Measurements from ENCODE around the gene SLC9A3.

Gene SLC9A3

DNA sequence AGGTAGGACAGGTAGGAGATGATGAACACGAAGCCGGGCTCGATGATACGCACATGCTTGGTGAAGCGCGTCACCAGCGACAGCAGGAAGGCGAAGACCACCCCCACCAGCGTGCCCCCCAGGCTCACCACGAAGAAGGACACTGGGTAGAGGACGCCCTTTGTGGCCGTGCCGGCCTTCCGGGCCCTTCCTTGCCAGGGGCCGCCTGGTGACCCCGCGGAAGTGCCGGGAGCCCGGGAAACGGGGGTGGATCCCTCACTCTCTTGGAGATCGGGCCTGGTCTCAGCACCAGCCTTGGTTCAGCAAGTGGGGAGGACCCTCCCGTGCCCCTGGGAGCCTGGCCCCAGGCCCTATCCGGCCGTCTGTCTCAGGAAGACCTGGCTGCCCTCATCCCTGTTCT, 39.7 kb downstream of the SLC9A3 start:
- Histone ChIP-seq H3K27ac (ENCODE audit: insufficient read depth in 1 of 2, low read depth in 1 of 2, low read length in 2 of 2, poor library complexity in 1 of 2, severe bottlenecking in 2 of 2) (no peak overlapping the region), H3K27me3 (replicated peaks in 2 of 5; ENCODE audit: control insufficient read depth in 4 of 5, insufficient read depth in 5 of 5, low read length in 4 of 5) (no peaks in the 10 kb centered on the region), H3K36me3 (ENCODE audit: control insufficient read depth in 4 of 4, insufficient read depth in 4 of 4, low read length in 3 of 4) (no peaks in the 10 kb centered on the region), H3K4me3 (ENCODE audit: control insufficient read depth in 1 of 7, extremely low read depth in 1 of 7, insufficient read depth in 4 of 7, low read depth in 2 of 7, low read length in 6 of 7) (no peak overlapping the region), H3K9me3 (ENCODE audit: control extremely low read depth in 1 of 5, control insufficient read depth in 4 of 5, insufficient read depth in 2 of 5, low read depth in 1 of 5, low read length in 4 of 5) (peaks cover 0 to 2% (median 0%) of the 10 kb centered on the region in 5 experiments), H3K4me1 (ENCODE audit: control extremely low read depth in 1 of 4, control insufficient read depth in 4 of 4, insufficient read depth in 4 of 4, low read length in 3 of 4) (peaks cover 2 to 43% (median 36%) of the 10 kb centered on the region in 4 experiments)
- POLR2A ChIA-PET = interaction anchor here (1.1 to 1.4 kb wide), 2 partner anchors 11 to 12 kb away, joined by 3 to 7 read pairs; no protein-coding TSS in a partner anchor
- CTCF ChIA-PET = interaction anchor here (2.5 kb wide), 1 partner anchor 12 kb away, joined by 13 read pairs; no protein-coding TSS in a partner anchor
- WGBS (ENCODE audit: insufficient coverage) = 94% methylated on average over 22 of the region's 24 CpGs
- no peak for DNase-seq

DNA sequence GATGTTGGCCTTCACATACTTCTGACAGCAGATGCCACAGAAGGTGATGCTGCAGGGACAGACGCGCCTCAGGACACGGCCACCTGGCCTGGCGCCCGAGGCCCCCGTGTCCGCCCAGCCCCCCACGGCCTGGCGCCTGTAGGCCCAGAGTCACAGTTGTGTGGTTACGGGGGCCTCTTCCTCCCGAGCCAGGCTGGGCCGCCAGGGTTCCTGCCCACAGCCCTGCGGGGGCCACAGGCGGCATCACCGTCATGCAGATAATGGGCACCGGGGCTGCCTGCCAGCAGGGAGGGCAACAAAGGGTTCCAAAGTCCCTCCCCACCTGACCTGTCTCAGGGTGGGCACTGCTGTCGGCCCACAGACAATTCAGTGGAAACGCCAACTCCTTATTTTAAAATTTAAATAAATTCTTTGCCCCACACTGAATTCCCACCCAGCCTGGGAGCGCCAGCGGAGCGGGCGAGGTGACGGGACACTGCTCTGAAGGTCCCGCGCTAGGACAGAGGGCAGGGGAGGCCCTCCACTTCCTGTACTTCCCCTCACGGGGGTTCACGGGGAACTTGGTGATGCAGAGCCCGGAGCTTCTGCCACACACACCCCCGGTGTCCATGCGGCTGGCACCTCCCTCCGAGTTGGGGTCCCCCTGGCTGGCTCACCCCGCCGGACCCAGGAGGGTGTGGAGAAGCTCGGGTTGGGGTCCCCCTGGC, 40.7 kb downstream of the SLC9A3 start:
- Histone ChIP-seq H3K4me3 (ENCODE audit: control insufficient read depth in 1 of 7, extremely low read depth in 1 of 7, insufficient read depth in 4 of 7, low read depth in 2 of 7, low read length in 6 of 7) (peak overlapping the region in 5 of 7 experiments; percentile 19 to 70 (median 56)), H3K27me3 (replicated peaks in 2 of 5; ENCODE audit: control insufficient read depth in 4 of 5, insufficient read depth in 5 of 5, low read length in 4 of 5) (no peaks in the 10 kb centered on the region), H3K4me1 (ENCODE audit: control extremely low read depth in 1 of 4, control insufficient read depth in 4 of 4, insufficient read depth in 4 of 4, low read length in 3 of 4) (peaks cover 2 to 43% (median 37%) of the 10 kb centered on the region in 4 experiments), H3K9me3 (ENCODE audit: control extremely low read depth in 1 of 5, control insufficient read depth in 4 of 5, insufficient read depth in 2 of 5, low read depth in 1 of 5, low read length in 4 of 5) (peaks cover 0 to 2% (median 0%) of the 10 kb centered on the region in 5 experiments), H3K36me3 (ENCODE audit: control insufficient read depth in 4 of 4, insufficient read depth in 4 of 4, low read length in 3 of 4) (no peaks in the 10 kb centered on the region), H3K27ac (ENCODE audit: insufficient read depth in 1 of 2, low read depth in 1 of 2, low read length in 2 of 2, poor library complexity in 1 of 2, severe bottlenecking in 2 of 2) (peak overlapping the region in 1 of 2 experiments; percentile 54)
- WGBS (ENCODE audit: insufficient coverage) = 2% methylated on average over 23 of the region's 34 CpGs
- ChIA-PET POLR2A (interaction anchor here (1.0 to 1.4 kb wide), 3 partner anchors 10 to 19 kb away, joined by 3 to 7 read pairs (median 3); no protein-coding TSS in a partner anchor), CTCF (interaction anchor here (1.0 to 2.5 kb wide), 2 partner anchors 10 to 11 kb away, joined by 3 to 13 read pairs; no protein-coding TSS in a partner anchor)
- DNase-seq = peak; percentile 51 to 89 (median 80)

DNA sequence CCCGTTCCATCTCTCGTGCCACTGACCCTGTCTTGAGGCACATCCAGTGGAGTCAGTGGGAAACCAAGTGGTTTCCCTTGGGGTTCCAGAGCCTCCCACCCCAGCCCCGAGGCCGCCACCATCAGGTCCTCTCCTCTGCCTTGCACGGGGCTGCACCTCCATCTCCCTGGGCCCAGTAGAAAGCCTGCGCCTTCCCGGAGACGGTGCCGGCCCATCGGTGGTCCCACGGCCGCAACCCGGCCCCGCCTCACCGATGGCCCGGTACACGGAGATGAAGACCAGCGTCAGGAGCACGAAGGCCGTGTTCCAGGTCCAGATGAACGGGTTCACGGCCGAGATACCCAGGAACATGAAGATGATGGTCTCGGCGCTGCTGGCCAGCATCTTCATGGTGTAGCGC, 41.2 kb downstream of the SLC9A3 start:
- WGBS (ENCODE audit: insufficient coverage) = 96% methylated on average over 23 of the region's 26 CpGs

DNA sequence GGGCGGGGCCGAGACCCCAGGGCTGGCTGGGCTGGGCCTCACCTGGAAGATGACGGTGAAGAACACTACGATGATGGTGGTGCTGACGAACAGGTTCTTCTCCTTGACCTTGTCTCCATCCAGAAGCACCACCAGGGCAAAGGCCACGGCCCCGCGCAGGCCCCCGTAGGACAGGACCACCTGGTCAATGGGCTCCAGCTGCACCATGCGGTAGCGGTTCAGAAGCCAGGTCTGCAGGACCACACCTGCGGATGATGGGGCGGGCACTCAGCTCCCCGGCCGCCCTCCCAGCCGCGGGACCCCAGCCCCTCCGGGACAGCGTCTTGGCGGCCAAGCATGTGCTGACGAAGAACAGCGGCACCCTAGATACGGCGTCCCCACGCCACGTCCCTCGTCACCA, 41.7 kb downstream of the SLC9A3 start:
- 98% methylated on average over 22 of the region's 27 CpGs for WGBS (ENCODE audit: insufficient coverage)
- Histone ChIP-seq H3K9me3 (ENCODE audit: control extremely low read depth in 1 of 5, control insufficient read depth in 4 of 5, insufficient read depth in 2 of 5, low read depth in 1 of 5, low read length in 4 of 5) (peaks cover 0 to 2% (median 0%) of the 10 kb centered on the region in 5 experiments), H3K36me3 (ENCODE audit: control insufficient read depth in 4 of 4, insufficient read depth in 4 of 4, low read length in 3 of 4) (no peaks in the 10 kb centered on the region), H3K4me1 (ENCODE audit: control extremely low read depth in 1 of 4, control insufficient read depth in 4 of 4, insufficient read depth in 4 of 4, low read length in 3 of 4) (peaks cover 2 to 43% (median 37%) of the 10 kb centered on the region in 4 experiments), H3K4me3 (ENCODE audit: control insufficient read depth in 1 of 7, extremely low read depth in 1 of 7, insufficient read depth in 4 of 7, low read depth in 2 of 7, low read length in 6 of 7) (no peak overlapping the region), H3K27me3 (replicated peaks in 2 of 5; ENCODE audit: control insufficient read depth in 4 of 5, insufficient read depth in 5 of 5, low read length in 4 of 5) (peaks cover 0 to 1% (median 0%) of the 10 kb centered on the region in 5 experiments), H3K27ac (ENCODE audit: insufficient read depth in 1 of 2, low read depth in 1 of 2, low read length in 2 of 2, poor library complexity in 1 of 2, severe bottlenecking in 2 of 2) (no peak overlapping the region)
- no peak for DNase-seq
- ChIA-PET POLR2A (no interaction called here), CTCF (no interaction called here)

More for the DNA sequence above, 41.2 kb downstream of the SLC9A3 start:
- CTCF ChIA-PET = no interaction called here
- Histone ChIP-seq H3K4me1 (ENCODE audit: control extremely low read depth in 1 of 4, control insufficient read depth in 4 of 4, insufficient read depth in 4 of 4, low read length in 3 of 4) (peaks cover 2 to 43% (median 37%) of the 10 kb centered on the region in 4 experiments), H3K27ac (ENCODE audit: insufficient read depth in 1 of 2, low read depth in 1 of 2, low read length in 2 of 2, poor library complexity in 1 of 2, severe bottlenecking in 2 of 2) (no peak overlapping the region), H3K36me3 (ENCODE audit: control insufficient read depth in 4 of 4, insufficient read depth in 4 of 4, low read length in 3 of 4) (no peaks in the 10 kb centered on the region), H3K4me3 (ENCODE audit: control insufficient read depth in 1 of 7, extremely low read depth in 1 of 7, insufficient read depth in 4 of 7, low read depth in 2 of 7, low read length in 6 of 7) (peak overlapping the region in 3 of 7 experiments; percentile 56 to 70 (median 56)), H3K9me3 (ENCODE audit: control extremely low read depth in 1 of 5, control insufficient read depth in 4 of 5, insufficient read depth in 2 of 5, low read depth in 1 of 5, low read length in 4 of 5) (peaks cover 0 to 2% (median 0%) of the 10 kb centered on the region in 5 experiments), H3K27me3 (replicated peaks in 2 of 5; ENCODE audit: control insufficient read depth in 4 of 5, insufficient read depth in 5 of 5, low read length in 4 of 5) (no peaks in the 10 kb centered on the region)
- DNase-seq = no peak
- POLR2A ChIA-PET = interaction anchor here (1.4 kb wide), 1 partner anchor 9 kb away, joined by 7 read pairs; no protein-coding TSS in a partner anchor

DNA sequence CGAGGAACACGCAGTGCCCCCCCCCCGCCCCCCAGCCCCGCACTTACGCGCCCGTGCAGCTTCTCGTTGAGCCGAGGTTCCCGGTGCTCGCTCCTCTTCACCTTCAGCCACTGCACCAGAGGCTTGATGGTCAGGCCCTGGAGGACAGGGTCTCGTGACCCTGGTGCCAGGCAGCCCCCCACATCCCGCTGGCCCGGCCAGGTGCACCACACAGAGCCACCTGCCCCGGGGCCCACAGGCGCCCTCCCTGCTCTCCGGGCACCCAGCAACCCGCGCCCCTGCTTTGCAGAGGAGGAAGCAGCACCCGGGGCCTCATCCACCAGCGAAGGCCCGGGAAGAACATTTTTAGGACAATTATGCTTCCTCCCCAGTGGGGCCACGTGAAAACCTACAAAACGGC, 42.2 kb downstream of the SLC9A3 start:
- CTCF ChIA-PET = no interaction called here
- H3K27me3 ChIP-seq (replicated peaks in 2 of 5; ENCODE audit: control insufficient read depth in 4 of 5, insufficient read depth in 5 of 5, low read length in 4 of 5) = peaks cover 0 to 6% (median 0%) of the 10 kb centered on the region in 5 experiments
- H3K27ac ChIP-seq (ENCODE audit: insufficient read depth in 1 of 2, low read depth in 1 of 2, low read length in 2 of 2, poor library complexity in 1 of 2, severe bottlenecking in 2 of 2) = no peak overlapping the region
- POLR2A ChIA-PET = no interaction called here
- peaks cover 2 to 43% (median 37%) of the 10 kb centered on the region in 4 experiments for H3K4me1 ChIP-seq (ENCODE audit: control extremely low read depth in 1 of 4, control insufficient read depth in 4 of 4, insufficient read depth in 4 of 4, low read length in 3 of 4)
- peaks cover 0 to 2% (median 0%) of the 10 kb centered on the region in 5 experiments for H3K9me3 ChIP-seq (ENCODE audit: control extremely low read depth in 1 of 5, control insufficient read depth in 4 of 5, insufficient read depth in 2 of 5, low read depth in 1 of 5, low read length in 4 of 5)
- no peak for DNase-seq
- 73% methylated on average over 19 of the region's 24 CpGs for WGBS (ENCODE audit: insufficient coverage)
- no peaks in the 10 kb centered on the region for H3K36me3 ChIP-seq (ENCODE audit: control insufficient read depth in 4 of 4, insufficient read depth in 4 of 4, low read length in 3 of 4)
- H3K4me3 ChIP-seq (ENCODE audit: control insufficient read depth in 1 of 7, extremely low read depth in 1 of 7, insufficient read depth in 4 of 7, low read depth in 2 of 7, low read length in 6 of 7) = no peak overlapping the region

DNA sequence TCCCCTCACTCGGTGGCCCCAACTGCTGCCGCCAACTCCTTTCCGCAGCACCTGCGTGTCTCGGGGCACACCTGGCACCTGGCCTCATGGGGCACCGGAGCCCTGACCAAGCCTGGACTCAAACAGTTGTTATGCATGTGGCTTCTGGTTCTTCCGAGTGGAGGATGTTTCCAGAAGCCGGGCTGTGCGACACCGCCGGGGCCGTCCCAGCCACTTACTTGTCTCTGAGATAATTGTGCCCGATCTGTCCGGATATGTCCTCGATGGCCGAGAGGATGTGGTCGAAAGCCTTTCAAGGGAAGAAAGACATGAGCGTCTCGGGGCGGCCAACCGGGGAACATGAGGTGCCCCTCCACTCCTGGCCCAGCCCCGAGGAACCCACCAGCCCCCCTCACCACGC, 42.9 kb downstream of the SLC9A3 start:
- peaks cover 2 to 42% (median 36%) of the 10 kb centered on the region in 4 experiments for H3K4me1 ChIP-seq (ENCODE audit: control extremely low read depth in 1 of 4, control insufficient read depth in 4 of 4, insufficient read depth in 4 of 4, low read length in 3 of 4)
- no peak for DNase-seq
- 90% methylated on average over 21 of the region's 23 CpGs for WGBS (ENCODE audit: insufficient coverage)
- POLR2A ChIA-PET = no interaction called here
- H3K36me3 ChIP-seq (ENCODE audit: control insufficient read depth in 4 of 4, insufficient read depth in 4 of 4, low read length in 3 of 4) = no peaks in the 10 kb centered on the region
- H3K27ac ChIP-seq (ENCODE audit: insufficient read depth in 1 of 2, low read depth in 1 of 2, low read length in 2 of 2, poor library complexity in 1 of 2, severe bottlenecking in 2 of 2) = no peak overlapping the region
- H3K9me3 ChIP-seq (ENCODE audit: control extremely low read depth in 1 of 5, control insufficient read depth in 4 of 5, insufficient read depth in 2 of 5, low read depth in 1 of 5, low read length in 4 of 5) = peaks cover 0 to under 1% (median 0%) of the 10 kb centered on the region in 5 experiments
- H3K27me3 ChIP-seq (replicated peaks in 2 of 5; ENCODE audit: control insufficient read depth in 4 of 5, insufficient read depth in 5 of 5, low read length in 4 of 5) = peaks cover 0 to 13% (median 0%) of the 10 kb centered on the region in 5 experiments
- H3K4me3 ChIP-seq (ENCODE audit: control insufficient read depth in 1 of 7, extremely low read depth in 1 of 7, insufficient read depth in 4 of 7, low read depth in 2 of 7, low read length in 6 of 7) = no peak overlapping the region
- CTCF ChIA-PET = no interaction called here
